ENCODE results near the gene CD59.

CD59 gene, protein sequence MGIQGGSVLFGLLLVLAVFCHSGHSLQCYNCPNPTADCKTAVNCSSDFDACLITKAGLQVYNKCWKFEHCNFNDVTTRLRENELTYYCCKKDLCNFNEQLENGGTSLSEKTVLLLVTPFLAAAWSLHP

DNA sequence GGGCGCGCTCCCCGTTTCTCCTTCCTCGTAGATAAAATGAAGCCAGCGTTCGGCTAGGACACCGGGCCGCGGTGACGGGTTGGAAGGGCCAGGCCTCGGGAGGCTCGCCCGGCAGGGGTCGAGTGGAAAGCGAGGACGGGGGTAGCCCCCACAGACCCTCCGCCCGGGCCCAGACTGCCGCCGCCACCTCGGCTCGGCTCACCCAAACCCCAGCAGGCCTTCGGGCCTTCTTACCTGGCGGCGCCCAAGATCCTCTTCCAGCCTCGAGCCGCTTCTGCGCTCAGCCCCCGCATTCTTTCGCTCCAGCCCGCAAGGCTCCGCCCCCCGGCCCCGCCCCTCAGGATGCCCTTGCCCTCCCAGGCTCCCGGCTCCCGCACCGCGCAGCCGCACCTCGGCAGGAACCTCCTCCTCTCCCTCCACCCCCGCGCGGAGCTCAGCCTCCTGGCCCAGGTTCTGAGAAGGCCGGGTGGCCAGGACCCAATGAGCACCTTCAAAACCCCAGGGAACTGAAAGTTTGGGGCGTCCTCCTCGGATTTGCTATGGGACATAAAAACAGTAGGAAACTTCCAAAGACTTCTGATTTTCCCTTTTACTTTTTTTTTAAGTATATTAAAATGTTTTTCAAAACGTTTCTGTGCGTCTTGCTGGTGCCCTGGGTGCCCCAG lies at the start of gene CD59:
TSS of gene CD59 (minus strand) at position 276 of the 665 bp plus-strand sequence. CDS start 13,978 bp downstream, outside the sequence.
- peak; percentile 65 for DNase-seq (ENCODE audit: low read depth, low spot score)

DNA sequence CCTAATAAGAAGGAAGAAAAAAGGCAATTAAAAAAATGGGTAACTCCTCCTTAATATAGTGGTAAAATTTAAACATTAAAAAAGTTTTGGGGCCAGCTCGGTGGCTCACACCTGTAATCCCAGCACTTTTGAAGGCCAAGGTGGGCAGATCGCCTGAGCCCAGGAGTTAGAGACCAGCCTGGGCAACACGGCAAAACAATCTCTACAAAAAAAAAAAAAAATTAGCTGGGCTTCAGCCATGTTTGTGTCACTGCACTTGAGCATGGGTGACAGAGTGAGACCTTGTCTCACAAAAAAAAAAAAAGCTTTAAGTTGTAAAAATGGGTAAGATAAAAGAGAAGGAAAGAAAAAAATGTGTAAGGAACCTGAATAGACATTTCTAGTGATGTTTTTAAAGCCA lies 49.4 kb upstream of the CD59 start:
- DNase-seq (ENCODE audit: low read depth, low spot score), result no peak

DNA sequence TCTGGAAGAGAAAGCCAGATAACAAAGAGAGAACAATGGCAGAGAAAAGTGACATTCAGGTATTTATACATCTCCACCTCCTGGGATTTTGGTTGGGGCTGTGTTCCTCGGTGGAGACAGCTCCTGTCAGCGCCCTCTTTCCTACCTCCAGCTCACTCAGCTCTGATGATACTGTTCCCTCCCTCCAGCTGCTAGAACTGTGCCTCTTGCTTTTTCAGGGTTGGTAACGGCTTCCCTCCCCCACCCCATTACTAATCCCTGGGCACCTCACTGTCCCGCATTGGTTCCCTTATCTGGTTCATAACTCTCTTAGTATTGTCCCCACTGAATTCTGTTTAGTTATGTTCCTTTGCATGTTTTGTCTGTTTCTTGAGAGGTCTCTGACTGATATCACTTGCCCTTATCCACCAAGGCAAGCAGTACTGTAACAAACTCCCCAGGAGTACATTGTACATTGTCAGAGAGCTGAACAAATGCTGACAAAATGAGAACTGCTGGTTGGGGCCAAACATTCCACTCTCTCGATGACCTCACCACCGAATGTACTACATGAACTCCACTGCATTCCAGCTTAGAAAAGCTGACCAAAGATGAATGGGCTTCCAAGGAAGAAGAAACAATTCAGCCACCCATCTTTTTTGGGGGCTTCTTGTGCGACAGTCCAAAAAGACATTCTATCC lies 43.8 kb upstream of the CD59 start:
- DNase-seq (ENCODE audit: low read depth, low spot score), result no peak

DNA sequence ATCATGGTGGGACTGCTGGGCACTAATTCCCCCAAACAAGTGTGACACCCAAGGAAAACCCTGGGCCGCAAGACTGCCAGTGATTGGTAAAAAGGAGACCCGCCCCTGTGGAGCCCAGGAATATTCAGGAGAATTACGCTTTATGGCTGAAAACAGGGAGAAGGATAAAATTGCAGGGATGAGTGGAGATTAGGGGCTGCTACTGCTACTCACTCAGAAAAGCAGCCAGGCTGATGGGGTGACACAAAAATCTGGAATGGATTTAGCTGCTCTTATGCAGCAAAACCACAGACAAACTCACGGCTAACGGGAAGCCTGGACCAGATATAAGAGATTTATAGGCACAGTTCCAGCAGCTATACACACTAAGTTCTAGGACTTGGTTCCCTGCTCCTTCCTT lies 42.5 kb upstream of the CD59 start:
- DNase-seq (ENCODE audit: low read depth, low spot score), result no peak

DNA sequence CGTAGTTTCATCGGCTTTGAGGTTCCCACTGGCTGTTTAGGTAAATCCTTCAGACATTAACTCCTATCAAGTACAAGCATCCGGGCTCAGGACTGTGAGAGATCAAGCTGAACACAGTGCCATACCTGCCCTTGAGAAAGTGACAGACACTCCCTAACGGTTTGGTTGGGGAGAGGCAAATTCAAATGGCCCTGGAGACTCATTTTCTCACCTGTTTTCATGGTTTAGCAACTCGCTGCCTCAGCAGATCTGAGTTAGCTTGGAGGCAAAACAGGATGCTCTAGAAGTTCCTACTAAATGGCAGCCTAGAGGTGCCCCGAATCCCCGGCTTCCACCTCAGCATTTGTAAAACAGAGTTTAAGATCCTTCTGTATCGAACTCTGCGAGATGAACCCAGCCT lies 41.7 kb upstream of the CD59 start:
- no peak for DNase-seq (ENCODE audit: low read depth, low spot score)

DNA sequence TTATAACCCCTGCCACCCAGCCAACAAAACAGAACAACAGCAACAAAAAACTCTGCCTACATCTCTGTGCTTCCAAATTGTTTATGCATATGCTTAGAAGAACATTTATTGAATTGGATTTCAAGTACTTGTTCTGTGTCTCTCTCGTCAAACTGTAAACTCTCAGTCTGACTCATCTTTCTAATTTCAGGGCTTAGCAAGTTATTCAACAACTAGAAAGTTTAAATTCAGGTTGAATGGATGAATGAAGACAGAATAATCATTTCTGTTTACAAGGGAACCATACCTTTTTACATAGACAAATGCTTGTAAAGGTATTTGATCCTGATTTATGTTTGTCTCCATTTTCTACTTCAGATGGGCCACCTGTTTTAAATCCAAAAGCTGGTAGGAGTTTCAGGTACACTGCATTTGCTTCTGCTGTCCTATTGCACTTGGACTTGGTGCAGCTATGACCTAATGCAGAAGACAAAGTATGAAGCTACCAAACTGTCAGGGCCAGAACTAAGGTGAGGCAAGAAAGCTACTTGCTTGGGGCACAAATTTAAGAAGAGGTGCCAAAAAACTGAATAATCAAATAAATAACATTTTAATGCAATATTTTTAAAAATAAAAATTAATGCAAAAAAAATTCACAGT lies 39.7 kb upstream of the CD59 start:
- no peak for DNase-seq (ENCODE audit: low read depth, low spot score)

DNA sequence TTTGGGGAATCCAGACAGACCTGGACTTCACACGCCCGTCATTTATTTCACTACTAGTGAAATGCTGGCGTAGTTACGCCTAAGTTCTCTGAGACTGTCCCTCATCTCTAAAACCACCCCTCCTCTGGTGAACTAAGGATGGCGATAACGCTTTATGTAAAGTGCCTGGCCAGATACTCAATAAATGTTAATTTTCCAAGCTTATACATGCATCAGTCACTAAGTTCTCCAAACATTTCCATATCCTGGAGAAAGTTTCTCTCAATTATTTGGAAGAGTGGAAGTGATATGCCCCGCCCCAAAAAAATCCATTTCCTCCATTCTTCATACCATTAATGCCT lies 39.2 kb upstream of the CD59 start:
- DNase-seq (ENCODE audit: low read depth, low spot score), result no peak

DNA sequence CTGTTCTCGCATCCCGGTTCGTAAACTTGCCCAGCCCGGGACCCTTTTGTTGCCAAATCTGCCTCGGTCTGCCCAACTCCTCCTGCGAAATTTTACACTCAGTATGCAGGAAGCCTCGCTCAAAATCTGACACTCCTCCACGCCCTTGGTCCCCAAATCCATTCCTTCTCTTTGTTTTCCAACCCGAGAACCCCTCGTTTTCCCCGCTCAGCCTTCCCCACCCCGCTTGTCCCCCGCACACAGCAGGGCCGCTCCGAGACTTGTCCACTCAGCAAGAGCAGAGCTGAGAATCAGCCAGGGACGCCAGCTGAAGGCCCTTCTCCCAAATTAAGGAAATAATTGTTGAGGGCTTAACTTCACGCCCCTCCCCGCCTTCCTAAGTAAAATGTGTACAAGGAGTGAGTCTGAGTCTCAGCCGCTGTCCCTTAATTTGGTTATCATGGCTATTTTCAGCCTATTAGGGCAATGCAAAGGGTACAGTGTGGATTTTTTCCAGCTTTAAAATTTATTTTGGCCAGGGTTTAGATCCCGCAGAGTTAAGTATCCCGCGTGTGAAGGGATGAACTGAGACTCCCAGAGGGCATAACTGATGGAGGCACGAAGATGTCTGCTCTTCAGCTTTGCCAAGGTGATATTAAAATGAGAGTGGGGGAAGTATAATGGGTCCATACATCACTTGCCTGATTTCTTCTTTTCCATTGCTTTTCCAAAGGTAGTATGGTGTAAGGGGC lies 38.7 kb upstream of the CD59 start:
- DNase-seq (ENCODE audit: low read depth, low spot score), result no peak

DNA sequence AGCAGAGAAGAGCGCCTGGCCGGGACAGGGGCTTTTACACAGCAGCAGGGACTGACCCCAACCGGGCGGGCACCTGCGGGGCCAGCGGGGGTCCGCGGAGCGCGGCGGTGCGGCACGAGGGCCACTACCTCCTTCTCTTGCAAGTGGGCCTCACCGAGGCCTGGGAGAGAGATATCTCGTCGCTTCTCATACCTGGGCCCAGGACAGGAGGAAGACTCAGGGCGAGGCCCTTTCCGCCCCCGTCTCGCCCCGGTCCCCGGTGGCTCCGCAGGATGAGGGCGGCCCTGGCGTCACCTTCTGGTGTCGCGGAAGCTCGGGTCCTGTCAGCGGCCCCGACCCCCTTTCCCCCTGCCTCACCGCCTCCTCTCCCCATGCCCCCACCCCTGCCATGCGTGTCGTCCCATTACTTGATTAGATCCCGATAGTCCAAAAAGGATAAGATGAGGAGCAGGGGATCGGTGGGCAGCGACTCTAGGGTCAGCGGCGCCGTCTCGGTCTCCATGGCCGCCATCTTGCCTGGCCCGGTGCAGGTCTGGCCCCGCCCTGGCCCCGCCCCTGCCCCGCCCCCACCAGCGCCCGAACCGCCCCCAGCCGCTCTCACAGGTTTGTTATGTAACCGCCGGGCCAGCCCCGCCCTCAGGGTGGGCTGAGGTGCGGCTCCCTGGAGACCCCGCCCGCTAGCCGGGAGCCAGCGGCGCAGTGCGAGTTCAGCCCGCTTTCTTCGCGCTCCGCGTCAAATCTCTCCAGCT lies 37.9 kb upstream of the CD59 start, which contains the start of gene FBXO3:
TSS of gene FBXO3 (minus strand) at position 534 of the 749 bp plus-strand sequence. CDS start at position 511, 23 bp downstream.
- no peak for DNase-seq (ENCODE audit: low read depth, low spot score)

DNA sequence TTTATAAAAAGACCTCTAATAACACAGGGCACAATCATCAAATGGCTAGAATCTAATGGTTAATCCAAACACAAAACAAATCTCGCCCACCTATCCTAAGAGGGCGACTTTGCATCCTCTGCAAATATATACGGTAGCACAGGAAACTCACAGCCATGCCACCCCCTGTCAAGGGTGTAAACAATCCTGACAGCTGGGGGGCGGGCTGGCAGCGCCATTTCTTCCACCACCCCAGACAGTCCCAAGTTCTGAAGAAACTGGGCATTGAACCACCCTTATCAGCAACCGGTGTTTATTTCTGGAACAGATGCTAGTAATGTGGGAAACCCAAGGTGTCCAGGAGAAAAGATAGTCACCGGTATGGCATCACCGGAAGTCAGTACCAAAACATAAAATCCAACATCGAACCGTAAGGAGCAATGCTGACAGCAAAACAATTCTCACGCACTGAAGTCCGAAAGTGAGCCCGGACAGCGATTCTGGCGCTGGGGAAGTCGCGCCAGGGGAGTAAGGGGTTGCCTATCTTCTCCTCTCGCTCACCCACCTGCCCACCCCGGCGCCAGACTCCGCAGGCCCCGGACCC lies 37.3 kb upstream of the CD59 start:
- no peak for DNase-seq (ENCODE audit: low read depth, low spot score)

DNA sequence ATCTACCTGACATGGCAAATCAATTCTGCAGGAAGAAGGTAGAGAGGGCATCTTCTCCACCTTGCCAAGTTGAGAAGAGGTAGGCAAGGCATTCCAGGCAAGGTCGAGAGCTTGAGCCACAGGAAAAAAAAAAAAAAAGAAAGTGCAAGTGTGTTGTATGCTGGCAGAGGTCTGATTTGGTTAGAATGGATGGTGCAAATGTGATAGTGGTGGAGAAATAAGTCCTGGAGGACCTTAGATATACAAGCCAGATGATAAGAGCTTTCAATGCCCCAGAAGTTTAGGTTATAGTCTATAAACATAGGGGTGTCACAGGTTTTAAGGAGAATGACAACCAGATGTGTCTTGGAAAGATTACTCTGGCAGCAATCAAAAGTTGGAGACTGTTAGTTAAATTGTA lies 36.6 kb upstream of the CD59 start:
- no peak for DNase-seq (ENCODE audit: low read depth, low spot score)

DNA sequence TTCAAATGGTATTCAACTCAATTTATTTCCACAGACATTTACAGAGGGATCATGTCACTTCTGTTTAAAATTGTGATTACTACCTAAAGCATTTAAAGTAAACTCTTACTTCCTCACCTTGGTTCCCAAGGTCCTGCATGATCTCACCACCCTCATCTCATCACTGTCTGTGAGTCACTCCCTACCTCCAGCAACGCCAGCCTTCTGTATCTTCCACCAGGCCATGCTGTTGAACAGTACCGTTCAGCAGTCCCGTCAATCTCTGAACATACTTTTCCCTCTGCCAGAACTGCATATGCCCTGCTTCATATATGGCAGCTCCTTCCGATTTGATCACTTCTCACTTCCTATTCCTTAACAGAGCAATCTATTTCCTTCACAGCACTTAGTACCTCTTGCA lies 36.1 kb upstream of the CD59 start:
- no peak for DNase-seq (ENCODE audit: low read depth, low spot score)

DNA sequence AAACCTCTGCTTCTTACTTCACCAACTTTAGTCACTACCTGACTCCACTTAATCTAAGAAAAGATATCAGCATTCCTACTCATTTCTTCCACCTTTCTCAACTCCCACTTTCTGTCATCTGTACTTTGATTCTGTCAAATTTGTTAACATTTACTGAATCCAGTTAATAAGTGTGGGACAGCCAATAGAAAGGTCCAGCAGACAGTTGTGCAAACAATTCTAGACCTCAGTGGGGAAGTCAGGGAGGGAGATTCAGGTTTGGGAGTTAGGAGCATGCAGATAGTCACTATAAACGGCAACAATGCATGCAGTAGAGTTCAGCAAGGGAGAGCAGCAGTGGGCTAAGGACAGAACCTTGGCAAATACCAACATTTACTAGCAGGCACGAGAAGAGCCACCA lies 34.0 kb upstream of the CD59 start:
- DNase-seq (ENCODE audit: low read depth, low spot score), result no peak

DNA sequence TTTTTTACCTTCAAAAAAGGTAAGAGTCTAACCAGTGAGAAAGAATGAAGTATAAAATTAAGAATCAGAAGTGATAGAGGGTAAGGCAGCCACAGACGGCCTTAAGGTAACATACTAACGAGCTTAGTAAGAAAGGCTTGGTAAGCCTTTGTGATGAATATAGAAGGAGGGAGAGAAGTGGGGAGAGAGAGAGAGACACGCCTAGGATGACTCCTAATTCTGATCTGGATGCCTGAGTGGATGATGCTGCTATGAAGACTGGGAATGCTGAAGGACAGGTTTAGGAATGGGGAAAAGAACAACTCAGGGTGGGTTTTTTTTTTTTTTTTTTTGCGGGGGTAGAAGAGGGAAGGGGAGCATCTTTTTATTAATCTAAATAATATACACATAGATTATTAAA lies 33.3 kb upstream of the CD59 start:
- DNase-seq (ENCODE audit: low read depth, low spot score), result no peak

DNA sequence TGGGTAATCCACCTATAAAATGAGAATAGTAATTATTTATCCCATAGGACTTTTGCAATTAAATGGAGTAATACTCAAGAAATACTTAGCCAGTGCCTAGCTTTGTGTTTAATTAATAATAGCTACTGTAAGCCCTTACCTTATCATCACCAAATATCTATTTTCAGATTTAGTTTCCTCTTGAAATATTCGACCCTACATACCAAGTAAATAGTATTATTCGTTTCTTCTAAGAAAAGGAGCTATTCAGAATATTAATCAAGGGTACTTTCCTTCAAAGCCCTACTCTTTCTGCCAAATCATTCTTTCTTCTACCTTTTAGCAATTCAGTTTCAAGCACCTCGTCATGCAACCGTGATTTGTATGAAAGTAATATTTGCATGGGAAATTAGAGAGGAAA lies 31.4 kb upstream of the CD59 start:
- no peak for DNase-seq (ENCODE audit: low read depth, low spot score)

DNA sequence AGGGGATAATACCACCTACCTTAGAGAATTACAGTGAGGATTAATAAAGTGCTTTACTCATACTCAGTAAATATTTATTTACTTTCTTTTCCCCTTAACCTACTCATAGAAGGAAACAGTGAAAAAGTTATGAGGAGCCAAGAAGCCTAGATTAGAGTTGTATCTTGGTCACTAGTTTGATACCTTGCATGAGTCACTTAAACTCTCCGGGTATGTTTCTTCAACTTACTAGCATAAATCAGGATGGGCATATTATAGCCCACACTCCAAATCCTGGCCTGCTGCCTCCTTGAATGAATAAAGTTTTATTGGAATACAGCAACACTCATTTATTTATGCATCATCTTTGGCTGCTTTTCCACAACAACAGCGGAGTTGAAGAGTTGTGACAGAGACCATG lies 29.9 kb upstream of the CD59 start:
- no peak for DNase-seq (ENCODE audit: low read depth, low spot score)

DNA sequence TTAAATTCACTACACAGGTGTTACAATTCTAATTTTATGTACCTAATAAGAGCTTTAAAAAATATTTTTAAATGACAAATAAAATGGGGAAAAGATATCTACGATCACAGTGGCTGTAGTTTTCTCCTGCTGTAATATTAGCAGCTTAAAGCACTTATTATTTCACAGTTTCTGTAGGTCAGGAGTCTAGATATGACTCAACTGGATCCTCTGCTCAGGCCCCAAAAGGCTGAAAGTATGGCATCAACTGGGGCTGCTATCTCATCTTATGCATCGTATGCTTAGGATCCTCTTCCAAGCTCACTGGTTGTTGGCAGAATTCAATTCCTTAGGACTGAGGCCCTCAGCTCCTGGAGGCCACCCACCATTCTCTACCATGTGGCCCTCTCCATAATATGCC lies 25.2 kb upstream of the CD59 start:
- no peak for DNase-seq (ENCODE audit: low read depth, low spot score)

DNA sequence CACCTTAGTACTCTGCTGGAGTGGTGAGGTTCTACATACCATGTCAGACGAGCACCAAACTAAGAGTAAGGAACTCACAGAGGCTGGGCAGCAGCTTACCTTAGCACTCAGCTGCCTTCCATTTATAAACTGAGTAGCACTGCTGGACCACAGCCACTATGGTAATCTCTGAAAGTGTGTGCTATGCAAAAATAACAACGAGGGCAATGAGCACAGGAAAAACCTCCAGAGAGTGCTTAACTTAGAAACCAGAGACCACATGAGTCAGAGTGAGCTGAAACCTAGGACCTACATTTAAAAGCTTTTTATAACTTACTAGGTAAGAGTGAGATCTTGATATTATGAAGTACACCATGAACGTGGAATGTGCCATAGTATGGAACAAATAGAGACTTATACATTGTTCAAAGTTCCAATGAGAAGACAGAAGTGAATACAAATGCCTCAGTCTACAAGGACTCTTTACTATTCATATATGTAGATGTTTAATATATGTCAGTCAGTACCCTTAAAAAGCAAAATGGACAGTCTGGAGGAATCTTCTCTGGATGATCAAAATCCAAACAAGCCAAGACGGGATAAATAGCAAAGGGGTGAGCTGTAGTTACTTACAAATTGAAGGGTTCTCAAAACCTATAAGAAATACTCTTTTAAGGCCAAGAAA lies 17.2 kb upstream of the CD59 start:
- no peak for DNase-seq (ENCODE audit: low read depth, low spot score)

DNA sequence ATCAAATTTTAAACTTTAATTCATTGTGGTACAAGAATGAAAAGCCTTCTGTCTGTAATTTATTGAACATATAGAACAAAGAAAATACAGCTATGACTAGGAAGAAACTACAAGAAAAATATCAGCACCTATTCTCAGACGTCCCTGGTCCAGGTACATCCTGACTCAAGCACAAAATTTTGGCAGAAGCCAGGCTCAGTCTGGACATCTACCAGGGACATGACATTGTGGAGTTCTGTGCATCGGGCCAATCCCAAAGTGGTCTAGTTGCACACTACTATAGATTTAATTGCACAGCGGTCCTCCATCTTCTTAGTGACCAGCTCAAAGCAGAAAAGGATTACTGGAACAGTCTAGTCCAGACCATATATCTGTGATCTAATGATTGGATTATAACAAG lies 15.7 kb upstream of the CD59 start:
- no peak for DNase-seq (ENCODE audit: low read depth, low spot score)

DNA sequence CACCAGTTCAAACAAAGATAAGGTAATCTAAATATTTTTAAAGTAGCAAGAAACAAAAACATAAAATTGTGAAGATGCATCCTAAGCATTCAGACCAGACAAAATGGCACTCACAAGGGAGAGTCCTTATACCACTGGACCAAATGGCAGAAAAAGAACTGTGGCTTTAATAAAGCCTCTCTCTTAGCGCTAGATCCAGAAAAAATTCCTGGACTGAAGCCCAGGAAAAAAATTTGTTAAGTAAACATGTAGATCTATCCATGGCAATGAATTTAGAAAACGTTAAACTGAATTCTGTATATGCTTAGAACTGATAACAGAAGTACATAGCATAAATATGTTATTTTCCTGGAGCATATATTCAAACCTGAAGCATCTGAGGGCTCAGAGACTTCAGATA lies 11.8 kb upstream of the CD59 start:
- DNase-seq (ENCODE audit: low read depth, low spot score), result no peak

DNA sequence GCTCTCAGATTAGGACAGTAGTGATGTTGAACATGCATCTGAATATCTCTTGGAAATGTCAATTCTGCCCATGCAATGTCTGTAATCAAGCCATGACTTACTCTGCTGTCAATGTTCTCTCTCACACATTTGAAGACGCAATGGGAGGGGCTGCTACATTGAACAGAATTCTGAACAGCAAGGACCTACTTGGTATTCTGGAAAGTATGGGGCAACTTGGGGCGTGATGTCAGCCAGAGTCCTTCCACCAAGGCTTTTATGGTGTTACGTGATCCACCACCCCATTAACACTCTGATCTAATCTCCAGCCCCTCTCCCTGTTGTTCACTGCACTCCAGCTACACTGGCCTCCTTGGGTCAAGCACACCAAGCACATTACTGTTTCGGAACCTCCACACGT lies 7.1 kb upstream of the CD59 start:
- DNase-seq (ENCODE audit: low read depth, low spot score), result no peak

Measured in brain pericyte (primary cell).